HG02610 (cell line): ENCODE results near the gene CYP46A1.

Experiments
- ATAC-seq: cut with Tn5 transposase; IDR thresholded peaks from one replicate; pipeline ENCODE4 v1.9.1; 2021; ENCODE audit warnings: mild to moderate bottlenecking, moderate library complexity; ENCODE audit not compliant: unreplicated experiment

The CYP46A1 gene

GRCh38 chr14:99686557-99687283 lies 2.6 kb downstream of the CYP46A1 start:
- ATAC-seq, result no peak

- ATAC-seq, result no peak
Observed at GRCh38 chr14:99687284-99688209, 3.4 kb downstream of the CYP46A1 start.

- no peak for ATAC-seq
Observed at GRCh38 chr14:99688210-99688581, 4.1 kb downstream of the CYP46A1 start.

GRCh38 chr14:99688629-99689028 lies 4.5 kb downstream of the CYP46A1 start:
- ATAC-seq, result no peak

- ATAC-seq, result no peak
Observed at GRCh38 chr14:99689266-99690236, 5.5 kb downstream of the CYP46A1 start.

- no peak for ATAC-seq
Observed at GRCh38 chr14:99690636-99691035, 6.5 kb downstream of the CYP46A1 start.

- ATAC-seq, result no peak
Observed at GRCh38 chr14:99691111-99691885, 7.2 kb downstream of the CYP46A1 start.

- ATAC-seq, result no peak
Observed at GRCh38 chr14:99693918-99694317, 9.8 kb downstream of the CYP46A1 start.

GRCh38 chr14:99696929-99697328 lies 12.8 kb downstream of the CYP46A1 start:
- ATAC-seq, result no peak

GRCh38 chr14:99698236-99698635 lies 14.1 kb downstream of the CYP46A1 start:
- ATAC-seq, result no peak

- ATAC-seq, result no peak
Observed at GRCh38 chr14:99698642-99699041, 14.5 kb downstream of the CYP46A1 start.

- ATAC-seq, result no peak
Observed at GRCh38 chr14:99699085-99699760, 15.1 kb downstream of the CYP46A1 start.

- ATAC-seq, result no peak
Observed at GRCh38 chr14:99699861-99700260, 15.8 kb downstream of the CYP46A1 start.

GRCh38 chr14:99700379-99700778 lies 16.3 kb downstream of the CYP46A1 start:
- no peak for ATAC-seq

- ATAC-seq, result no peak
Observed at GRCh38 chr14:99701260-99701659, 17.2 kb downstream of the CYP46A1 start.

GRCh38 chr14:99702115-99702514 lies 18.0 kb downstream of the CYP46A1 start:
- ATAC-seq, result no peak

- no peak for ATAC-seq
Observed at GRCh38 chr14:99703381-99703780, 19.3 kb downstream of the CYP46A1 start.

- ATAC-seq, result no peak
Observed at GRCh38 chr14:99704037-99704436, 19.9 kb downstream of the CYP46A1 start.

GRCh38 chr14:99706107-99706900 lies 22.2 kb downstream of the CYP46A1 start:
- no peak for ATAC-seq
